ENCODE measurements around the gene PDCD10.

PDCD10 gene

GRCh38 chr3:167734498-167735232 is at the start of gene PDCD10:
Gene PDCD10 (minus strand): TSS chr3:167734892. CDS start chr3:167720157, 14,735 bp downstream.
- in situ Hi-C loops (cut with MboI; ENCODE audit: low sequenced_read_pairs): no loop called here

DNA sequence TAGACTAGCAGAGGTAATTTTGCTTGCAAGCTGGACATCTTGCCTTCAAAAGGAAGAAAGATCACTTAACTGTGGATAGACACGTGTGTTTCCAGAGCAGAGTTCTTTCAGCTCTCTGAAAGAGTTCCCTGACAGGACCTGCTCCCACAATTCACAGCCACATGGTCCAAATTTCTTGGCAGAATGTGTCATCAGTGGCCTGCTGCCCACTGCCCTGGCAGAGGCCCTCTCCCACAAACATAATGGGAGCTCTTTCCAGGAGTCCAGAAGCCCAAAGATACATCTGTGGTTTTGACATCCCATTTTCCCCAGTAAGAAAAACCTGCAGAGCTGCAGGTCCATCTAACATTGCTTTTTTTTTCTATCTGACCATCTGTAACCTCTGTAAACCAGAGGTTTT is 49.1 kb upstream of the PDCD10 start:
- in situ Hi-C loops (cut with MboI; ENCODE audit: low sequenced_read_pairs): no loop called here

DNA sequence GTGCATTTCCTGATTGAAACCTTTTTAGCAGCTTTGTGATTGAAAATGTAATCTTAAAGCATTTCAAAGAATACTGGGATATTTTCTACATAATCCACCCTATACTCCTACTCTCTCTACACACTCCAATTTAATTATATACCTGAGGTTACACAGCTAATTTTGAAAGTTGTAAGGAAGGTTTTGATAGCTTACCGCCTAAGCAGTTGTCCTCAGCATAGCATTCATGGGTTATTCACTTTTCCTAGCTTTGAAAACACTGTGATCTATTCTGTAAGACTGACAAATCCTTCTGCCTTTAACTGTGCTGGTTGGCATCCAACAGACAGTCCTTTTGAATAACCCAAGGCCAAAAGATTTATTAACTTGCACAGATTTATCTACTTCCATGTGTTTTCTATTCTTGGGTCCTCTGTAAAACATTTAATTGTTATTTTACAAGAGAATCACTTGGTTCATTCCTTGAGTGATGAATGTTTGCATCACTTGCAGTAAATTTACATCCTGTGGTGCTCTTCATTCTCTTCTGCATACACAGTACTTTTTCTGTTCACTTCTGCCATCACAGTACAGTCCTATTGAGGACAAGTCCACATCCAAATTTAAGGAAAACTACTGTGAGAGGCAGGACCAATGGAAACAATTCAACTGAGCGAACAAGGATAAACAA is 45.7 kb upstream of the PDCD10 start:
- in situ Hi-C loops (cut with MboI; ENCODE audit: low sequenced_read_pairs): no loop called here

- in situ Hi-C loops (cut with MboI; ENCODE audit: low sequenced_read_pairs): no loop called here
These were observed 42.7 kb upstream of the PDCD10 start for GRCh38 chr3:167777356-167777755.

GRCh38 chr3:167776066-167776685 is 41.5 kb upstream of the PDCD10 start:
- in situ Hi-C loops (cut with MboI; ENCODE audit: low sequenced_read_pairs): no loop called here

DNA sequence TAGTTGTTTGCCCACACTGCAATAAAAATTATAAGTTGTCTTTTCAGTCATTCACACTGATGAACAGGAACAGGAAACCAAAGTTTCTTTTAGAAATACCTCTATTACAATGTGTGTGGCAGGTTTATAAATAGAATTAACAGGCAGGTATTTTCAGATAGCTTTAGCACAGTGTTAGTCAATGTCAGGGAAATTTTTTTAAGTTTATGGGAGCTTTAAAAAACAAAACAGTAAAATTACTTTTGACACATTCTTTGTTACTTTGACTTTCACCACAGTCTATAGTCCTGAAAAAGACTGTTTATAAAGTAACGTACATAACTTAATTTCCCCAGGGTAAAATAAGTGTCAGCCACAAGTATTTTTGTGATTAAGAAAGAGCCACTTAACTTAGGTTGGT is 38.9 kb upstream of the PDCD10 start:
- in situ Hi-C loops (cut with MboI; ENCODE audit: low sequenced_read_pairs): no loop called here

DNA sequence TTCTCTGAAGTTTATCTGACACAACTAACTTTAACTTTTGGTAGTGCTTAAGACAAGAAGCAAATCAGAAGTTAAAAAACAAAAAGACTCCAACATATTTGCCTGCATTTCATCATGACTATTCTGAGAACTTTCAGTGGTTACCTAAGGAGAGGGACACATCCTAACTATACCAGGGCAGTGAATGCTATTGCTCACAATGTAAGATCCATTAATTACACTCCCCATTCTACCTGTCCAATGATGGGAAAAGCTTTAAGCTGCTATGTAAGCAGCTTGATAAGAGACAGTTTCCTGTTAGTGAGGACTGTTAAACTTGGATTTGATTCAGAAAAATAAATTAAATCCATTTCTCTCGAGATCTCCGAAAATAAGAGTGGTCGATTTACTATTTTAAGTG is 38.3 kb upstream of the PDCD10 start:
- in situ Hi-C loops (cut with MboI; ENCODE audit: low sequenced_read_pairs): no loop called here

DNA sequence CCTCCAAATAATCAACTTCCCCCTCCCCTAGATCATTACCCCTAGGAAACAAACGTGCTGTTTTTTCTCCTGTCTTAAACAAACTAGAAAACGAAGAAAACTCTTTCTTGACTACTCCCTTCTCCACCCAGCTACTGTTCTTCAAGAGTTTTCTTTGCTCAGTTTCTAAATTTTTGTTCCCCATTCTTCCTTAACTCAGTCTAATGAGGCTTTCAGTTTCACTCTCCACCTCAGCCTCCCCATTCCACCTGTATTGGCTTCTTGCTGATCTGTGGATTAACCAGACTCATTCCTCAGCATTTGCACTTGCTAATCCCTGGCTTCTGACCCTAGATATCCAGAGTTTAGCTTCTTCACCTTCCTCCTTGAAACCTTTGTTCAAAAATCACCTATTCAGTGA is 27.6 kb upstream of the PDCD10 start:
- in situ Hi-C loops (cut with MboI; ENCODE audit: low sequenced_read_pairs): no loop called here

DNA sequence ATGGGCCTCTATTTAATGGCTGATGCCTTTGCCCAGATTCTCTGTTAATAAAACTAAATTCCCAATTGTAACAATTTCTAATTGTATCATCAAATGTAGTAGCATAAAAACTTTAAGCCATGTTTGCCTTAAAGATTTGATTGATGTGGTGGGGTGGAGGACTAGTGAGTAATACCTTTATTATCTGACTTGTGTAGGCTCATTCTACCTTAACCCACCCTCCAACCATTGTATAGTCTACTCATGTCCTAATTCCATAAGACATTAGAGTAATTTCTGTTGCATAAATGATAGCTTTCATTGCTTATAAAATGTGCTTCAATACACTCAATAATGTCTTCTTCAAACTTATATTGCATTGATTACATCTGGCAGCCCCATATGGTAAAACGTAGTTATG is 26.6 kb upstream of the PDCD10 start:
- in situ Hi-C loops (cut with MboI; ENCODE audit: low sequenced_read_pairs): no loop called here

- in situ Hi-C loops (cut with MboI; ENCODE audit: low sequenced_read_pairs): no loop called here
These were observed 19.4 kb upstream of the PDCD10 start for GRCh38 chr3:167754049-167754448.

- in situ Hi-C loops (cut with MboI; ENCODE audit: low sequenced_read_pairs): no loop called here
These were observed 15.7 kb upstream of the PDCD10 start for GRCh38 chr3:167750272-167750971.

- in situ Hi-C loops (cut with MboI; ENCODE audit: low sequenced_read_pairs): no loop called here
These were observed 15.0 kb upstream of the PDCD10 start for GRCh38 chr3:167749728-167750127.

- in situ Hi-C loops (cut with MboI; ENCODE audit: low sequenced_read_pairs): no loop called here
These were observed 14.5 kb upstream of the PDCD10 start for GRCh38 chr3:167749209-167749608.

DNA sequence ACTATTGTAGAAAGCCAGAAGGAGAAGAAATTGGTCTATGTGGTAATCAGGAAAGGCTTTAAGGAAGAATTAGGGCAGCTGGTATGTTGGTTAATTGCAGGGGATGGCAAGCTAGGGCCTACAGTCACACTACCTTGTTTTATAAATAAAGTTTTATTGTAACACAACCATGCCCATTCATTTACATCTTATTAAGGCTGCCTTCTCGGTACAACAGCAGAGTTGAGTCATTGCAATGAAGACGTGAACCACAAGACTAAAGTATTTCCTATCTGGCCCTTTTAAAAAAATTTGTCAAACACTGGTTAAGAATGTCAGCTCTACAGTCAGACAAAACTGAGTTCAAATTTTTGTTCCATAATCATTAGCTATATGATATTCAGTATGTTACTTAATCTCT is 9.1 kb upstream of the PDCD10 start:
- in situ Hi-C loops (cut with MboI; ENCODE audit: low sequenced_read_pairs): no loop called here

DNA sequence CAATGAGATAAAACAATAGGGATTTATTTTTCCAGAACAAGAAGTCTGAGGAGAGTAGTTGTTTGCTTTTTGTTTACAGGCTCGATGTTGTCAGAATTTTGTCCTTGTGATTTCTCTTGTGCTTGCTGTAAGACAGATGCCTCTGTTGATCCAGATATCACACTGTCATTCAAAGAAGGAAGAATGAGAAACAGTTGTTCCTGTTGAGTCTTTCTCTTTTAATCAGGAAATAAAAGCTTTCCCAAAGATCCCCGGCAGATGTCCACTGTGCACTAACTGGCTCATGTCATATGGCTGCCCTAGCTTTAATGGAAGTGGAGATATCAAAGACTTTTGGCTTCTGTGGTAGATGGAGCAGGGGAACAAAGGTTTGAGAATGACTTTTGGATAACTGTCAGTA is 7.6 kb upstream of the PDCD10 start:
- in situ Hi-C loops (cut with MboI; ENCODE audit: low sequenced_read_pairs): no loop called here

DNA sequence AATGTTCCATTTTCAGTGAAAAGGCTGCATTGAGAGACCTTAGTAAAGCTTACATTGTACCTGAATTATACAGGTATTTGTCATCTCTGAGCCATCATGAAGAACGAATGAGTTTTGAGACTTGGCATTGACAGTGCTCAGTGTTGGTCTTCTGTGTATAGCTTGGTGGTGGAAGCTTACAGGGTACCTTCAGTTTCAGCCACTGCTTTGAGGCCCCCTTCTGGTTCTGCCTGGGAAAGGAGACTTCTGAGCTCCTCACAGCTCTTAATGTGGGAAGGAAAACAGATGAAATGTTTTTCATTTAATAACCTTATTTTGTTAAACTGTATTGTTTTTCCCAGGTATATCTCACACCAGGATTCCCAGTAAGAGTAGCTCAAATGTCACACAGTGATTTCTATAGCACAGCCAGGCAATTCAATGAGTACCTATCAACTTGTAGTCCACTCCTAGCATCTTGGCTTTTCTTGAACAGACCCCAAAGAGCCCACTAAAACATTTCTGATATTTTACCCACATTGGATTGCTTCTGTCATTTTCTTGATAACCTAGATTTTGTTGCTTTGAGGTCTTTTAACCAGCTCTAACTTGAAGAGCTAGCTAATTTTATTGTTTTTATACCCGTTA is 6.4 kb upstream of the PDCD10 start:
- in situ Hi-C loops (cut with MboI; ENCODE audit: low sequenced_read_pairs): no loop called here

DNA sequence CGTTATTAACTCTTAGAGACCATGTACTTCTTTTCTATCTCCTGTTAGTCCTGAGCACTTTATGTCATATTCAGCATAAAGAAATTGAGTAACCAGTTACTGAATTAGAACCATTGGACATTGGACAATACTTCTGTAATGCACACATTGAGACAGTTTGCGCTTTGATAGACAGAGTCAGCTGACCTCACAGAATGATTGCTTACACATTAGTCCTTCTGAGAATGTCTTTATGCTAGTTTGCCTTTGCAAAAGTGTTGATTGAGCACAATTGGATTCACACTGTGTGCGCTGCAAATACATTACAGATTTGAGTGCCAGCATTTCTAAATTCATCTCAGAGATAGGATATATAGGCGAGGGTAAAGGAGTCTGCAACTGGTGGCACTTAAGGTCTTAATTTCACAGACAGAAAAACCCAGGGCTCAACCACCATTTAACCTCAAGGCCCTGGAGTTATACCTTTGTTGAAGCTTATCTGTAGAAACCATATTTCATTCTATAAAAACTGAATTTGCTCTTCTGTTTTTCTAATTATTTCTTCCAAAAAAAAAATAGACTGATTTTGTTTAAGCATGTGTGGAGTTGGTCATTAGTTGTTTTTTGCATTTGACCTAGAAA is 4.6 kb upstream of the PDCD10 start:
- in situ Hi-C loops (cut with MboI; ENCODE audit: low sequenced_read_pairs): no loop called here

DNA sequence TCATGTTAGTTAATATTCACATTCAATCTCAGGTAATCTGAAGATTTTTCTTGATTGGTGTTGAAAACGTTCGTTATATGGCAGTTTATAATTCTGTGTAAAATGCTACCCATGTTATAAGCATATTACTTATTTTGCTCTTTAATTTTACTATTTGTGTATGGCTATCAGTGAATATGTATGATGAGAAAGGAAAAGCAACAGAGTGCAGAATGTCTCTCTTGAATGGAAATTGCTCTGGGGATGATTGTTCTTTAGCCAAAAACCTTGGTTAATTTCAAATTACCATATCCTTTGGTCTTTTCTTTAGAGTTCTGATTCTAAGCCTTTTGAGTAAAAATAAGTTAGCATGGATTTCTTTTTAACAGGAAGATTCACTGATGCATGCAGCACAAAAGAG is 3.3 kb upstream of the PDCD10 start:
- in situ Hi-C loops (cut with MboI; ENCODE audit: low sequenced_read_pairs): no loop called here

DNA sequence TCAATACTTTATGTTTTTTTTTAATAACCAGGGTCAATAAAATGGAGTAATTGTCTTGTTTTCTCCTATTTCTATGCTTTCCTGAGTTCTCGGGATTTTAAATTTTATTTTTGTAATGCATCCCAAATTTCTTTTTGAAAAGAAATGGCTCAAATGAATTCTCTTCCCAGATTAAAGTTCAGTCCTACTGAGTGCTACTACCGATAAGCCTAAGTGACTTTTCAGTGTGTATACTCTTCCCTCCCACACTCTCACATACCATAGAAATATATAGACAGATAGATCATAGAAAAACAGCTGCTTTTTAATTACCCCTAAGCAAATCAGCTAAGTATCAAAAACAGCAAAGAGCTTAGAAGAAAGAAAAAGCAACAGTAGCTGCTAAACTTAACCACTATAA is 2.3 kb upstream of the PDCD10 start:
- in situ Hi-C loops (cut with MboI; ENCODE audit: low sequenced_read_pairs): no loop called here

DNA sequence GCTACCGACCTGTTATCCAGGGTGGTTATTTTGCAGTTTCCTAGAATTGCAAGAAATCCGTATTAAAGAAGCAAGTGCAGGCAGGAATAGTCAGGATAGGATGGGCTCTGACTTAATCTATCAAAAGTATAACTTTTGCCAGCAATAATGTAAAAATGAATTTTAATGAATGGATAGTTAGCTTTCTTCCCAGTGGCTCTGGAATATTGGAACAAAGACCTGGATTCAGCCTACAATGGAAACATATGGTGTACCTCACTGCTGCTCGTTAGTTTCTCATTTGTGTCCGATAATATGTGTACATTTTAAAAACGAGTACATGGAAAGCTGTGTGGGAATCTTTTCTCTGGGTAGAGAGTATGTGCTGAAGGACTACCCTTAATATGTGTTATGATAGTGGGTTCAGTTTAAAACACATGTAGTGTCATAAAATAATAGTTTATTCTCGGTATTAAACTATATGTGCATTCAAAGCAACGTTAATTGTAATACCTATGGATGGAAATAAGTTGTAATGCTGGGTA is 1.6 kb upstream of the PDCD10 start:
- in situ Hi-C loops (cut with MboI; ENCODE audit: low sequenced_read_pairs): no loop called here
